GM19324 (cell line): Measurements from ENCODE around the gene EPHB2.

Source experiments
- ATAC-seq: cut with Tn5 transposase; IDR thresholded peaks from one replicate; pipeline ENCODE4 v1.9.1; 2021; ENCODE audit warnings: mild to moderate bottlenecking, moderate library complexity; ENCODE audit not compliant: unreplicated experiment, low FRiP score

The EPHB2 gene

GRCh38 chr1:22963044-22963677 lies 252.5 kb downstream of the EPHB2 start:
- no peak for ATAC-seq

- no peak for ATAC-seq
These were observed 255.7 kb downstream of the EPHB2 start for GRCh38 chr1:22966309-22966708.

- no peak for ATAC-seq
These were observed 257.2 kb downstream of the EPHB2 start for GRCh38 chr1:22967833-22968232.

- ATAC-seq, result no peak
These were observed 258.7 kb downstream of the EPHB2 start for GRCh38 chr1:22969304-22969709.

GRCh38 chr1:22970096-22970495 lies 259.5 kb downstream of the EPHB2 start:
- no peak for ATAC-seq
